HL-60 (cell line): Measurements from ENCODE around the gene TRIM44.

Source experiments
- POLR2AphosphoS5 ChIP-seq: IDR thresholded peaks from 2 replicates; pipeline ENCODE4 v1.6.1; 2012; ENCODE audit warnings: low read depth
- SPI1 ChIP-seq: IDR thresholded peaks from 2 replicates; pipeline ENCODE4 v1.6.1; 2012; ENCODE audit warnings: low read depth, mild to moderate bottlenecking, borderline replicate concordance
- TF ChIP-seq, protein P1 (sequence below): IDR thresholded peaks from 2 replicates; pipeline ENCODE4 v1.6.1; 2012; ENCODE audit warnings: low read depth; ENCODE audit not compliant: insufficient replicate concordance
- TF ChIP-seq, protein P2 (sequence below): IDR thresholded peaks from one replicate; pipeline ENCODE4 v1.5.1; 2011; ENCODE audit warnings: low read length, control low read depth, inconsistent platforms; ENCODE audit not compliant: insufficient read depth

DNA sequence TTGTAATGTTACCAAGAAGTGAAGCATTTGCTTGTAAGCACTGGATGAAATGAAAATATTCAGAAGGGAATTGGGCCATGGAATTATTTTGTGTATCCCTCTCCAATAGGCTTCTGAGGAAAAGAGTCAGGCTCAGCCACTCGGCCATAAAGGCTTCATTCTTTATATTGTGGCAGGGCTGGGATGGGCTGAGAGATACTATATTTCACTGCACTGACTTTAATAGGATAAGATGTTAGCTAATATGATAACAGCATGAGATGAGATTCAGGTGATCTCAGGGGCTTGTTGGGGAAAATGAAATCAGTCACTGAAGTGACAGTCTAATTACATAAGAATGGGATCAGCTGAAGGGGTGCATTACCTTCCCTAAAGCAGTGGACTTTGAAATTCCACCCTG, 7.3 kb upstream of the TRIM44 start:
- TF ChIP-seq, protein P1, sequence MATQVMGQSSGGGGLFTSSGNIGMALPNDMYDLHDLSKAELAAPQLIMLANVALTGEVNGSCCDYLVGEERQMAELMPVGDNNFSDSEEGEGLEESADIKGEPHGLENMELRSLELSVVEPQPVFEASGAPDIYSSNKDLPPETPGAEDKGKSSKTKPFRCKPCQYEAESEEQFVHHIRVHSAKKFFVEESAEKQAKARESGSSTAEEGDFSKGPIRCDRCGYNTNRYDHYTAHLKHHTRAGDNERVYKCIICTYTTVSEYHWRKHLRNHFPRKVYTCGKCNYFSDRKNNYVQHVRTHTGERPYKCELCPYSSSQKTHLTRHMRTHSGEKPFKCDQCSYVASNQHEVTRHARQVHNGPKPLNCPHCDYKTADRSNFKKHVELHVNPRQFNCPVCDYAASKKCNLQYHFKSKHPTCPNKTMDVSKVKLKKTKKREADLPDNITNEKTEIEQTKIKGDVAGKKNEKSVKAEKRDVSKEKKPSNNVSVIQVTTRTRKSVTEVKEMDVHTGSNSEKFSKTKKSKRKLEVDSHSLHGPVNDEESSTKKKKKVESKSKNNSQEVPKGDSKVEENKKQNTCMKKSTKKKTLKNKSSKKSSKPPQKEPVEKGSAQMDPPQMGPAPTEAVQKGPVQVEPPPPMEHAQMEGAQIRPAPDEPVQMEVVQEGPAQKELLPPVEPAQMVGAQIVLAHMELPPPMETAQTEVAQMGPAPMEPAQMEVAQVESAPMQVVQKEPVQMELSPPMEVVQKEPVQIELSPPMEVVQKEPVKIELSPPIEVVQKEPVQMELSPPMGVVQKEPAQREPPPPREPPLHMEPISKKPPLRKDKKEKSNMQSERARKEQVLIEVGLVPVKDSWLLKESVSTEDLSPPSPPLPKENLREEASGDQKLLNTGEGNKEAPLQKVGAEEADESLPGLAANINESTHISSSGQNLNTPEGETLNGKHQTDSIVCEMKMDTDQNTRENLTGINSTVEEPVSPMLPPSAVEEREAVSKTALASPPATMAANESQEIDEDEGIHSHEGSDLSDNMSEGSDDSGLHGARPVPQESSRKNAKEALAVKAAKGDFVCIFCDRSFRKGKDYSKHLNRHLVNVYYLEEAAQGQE = no peak
- TF ChIP-seq, protein P2, sequence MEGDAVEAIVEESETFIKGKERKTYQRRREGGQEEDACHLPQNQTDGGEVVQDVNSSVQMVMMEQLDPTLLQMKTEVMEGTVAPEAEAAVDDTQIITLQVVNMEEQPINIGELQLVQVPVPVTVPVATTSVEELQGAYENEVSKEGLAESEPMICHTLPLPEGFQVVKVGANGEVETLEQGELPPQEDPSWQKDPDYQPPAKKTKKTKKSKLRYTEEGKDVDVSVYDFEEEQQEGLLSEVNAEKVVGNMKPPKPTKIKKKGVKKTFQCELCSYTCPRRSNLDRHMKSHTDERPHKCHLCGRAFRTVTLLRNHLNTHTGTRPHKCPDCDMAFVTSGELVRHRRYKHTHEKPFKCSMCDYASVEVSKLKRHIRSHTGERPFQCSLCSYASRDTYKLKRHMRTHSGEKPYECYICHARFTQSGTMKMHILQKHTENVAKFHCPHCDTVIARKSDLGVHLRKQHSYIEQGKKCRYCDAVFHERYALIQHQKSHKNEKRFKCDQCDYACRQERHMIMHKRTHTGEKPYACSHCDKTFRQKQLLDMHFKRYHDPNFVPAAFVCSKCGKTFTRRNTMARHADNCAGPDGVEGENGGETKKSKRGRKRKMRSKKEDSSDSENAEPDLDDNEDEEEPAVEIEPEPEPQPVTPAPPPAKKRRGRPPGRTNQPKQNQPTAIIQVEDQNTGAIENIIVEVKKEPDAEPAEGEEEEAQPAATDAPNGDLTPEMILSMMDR = no peak
- TF ChIP-seq POLR2AphosphoS5 = no peak
- no peak for TF ChIP-seq SPI1
